Measurements from ENCODE around the gene FAM20B. TPM values are rescaled to one million over a fixed set of nuclear protein-coding genes. Genes with fewer than 3 reads are reported as not detected.

The FAM20B gene
- total and polyA plus RNA-seq, 4 donors = 3.1 to 39.8 (median 13.6) TPM

DNA sequence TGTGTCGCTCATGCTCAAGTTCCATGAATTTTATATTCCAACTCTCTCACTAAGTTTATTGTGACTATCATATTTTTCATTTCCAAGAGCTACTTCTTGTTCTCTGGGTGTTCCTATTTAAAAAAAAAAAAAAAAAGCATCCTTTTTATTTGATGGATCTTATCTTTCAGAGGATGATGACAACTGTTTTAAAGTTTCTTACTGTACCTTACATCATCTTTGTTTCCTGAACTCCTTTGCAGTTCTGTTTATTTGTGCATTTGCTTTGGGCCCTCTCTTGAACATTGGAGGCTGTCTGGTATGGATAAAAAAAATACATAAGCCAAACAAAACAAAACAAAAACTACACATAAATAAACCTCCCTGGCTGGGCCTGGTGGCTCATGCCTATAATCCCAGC lies 32.1 kb upstream of the FAM20B start:
- Histone ChIP-seq H3K4me1 (ENCODE audit: control insufficient read depth in 4 of 4, insufficient read depth in 4 of 4, low read length in 3 of 4) (no peaks in the 10 kb centered on the region), H3K9ac (ENCODE audit: low read depth in 1 of 2, low read length in 2 of 2) (no peak overlapping the region), H3K9me3 (ENCODE audit: control insufficient read depth in 4 of 4, low read length in 3 of 4) (no peaks in the 10 kb centered on the region), H3K27ac (ENCODE audit: low read depth in 1 of 2, low read length in 2 of 2) (no peak overlapping the region), H3K36me3 (ENCODE audit: control insufficient read depth in 4 of 4, insufficient read depth in 3 of 4, low read depth in 1 of 4, low read length in 3 of 4) (no peaks in the 10 kb centered on the region), H3K4me3 (ENCODE audit: low read depth in 1 of 3, low read length in 3 of 3) (no peak overlapping the region), H3K27me3 (ENCODE audit: control insufficient read depth in 4 of 4, insufficient read depth in 4 of 4, low read length in 3 of 4) (no peaks in the 10 kb centered on the region)
- TF ChIP-seq, protein P1, sequence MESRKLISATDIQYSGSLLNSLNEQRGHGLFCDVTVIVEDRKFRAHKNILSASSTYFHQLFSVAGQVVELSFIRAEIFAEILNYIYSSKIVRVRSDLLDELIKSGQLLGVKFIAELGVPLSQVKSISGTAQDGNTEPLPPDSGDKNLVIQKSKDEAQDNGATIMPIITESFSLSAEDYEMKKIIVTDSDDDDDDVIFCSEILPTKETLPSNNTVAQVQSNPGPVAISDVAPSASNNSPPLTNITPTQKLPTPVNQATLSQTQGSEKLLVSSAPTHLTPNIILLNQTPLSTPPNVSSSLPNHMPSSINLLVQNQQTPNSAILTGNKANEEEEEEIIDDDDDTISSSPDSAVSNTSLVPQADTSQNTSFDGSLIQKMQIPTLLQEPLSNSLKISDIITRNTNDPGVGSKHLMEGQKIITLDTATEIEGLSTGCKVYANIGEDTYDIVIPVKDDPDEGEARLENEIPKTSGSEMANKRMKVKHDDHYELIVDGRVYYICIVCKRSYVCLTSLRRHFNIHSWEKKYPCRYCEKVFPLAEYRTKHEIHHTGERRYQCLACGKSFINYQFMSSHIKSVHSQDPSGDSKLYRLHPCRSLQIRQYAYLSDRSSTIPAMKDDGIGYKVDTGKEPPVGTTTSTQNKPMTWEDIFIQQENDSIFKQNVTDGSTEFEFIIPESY (IDR thresholded peaks at IDR 0.05) = no peak
- no peak for TF ChIP-seq TAF1 (conservative IDR thresholded peaks at IDR 0.05)
- no peak for TF ChIP-seq JUND (IDR thresholded peaks at IDR 0.05)
- no peak for TF ChIP-seq YY1 (IDR thresholded peaks at IDR 0.05)
- TF ChIP-seq HNF4A (conservative IDR thresholded peaks at IDR 0.05) = no peak
- no peak for TF ChIP-seq SP1 (IDR thresholded peaks at IDR 0.05)
- no peak for TF ChIP-seq FOXA2 (IDR thresholded peaks at IDR 0.05)
- no peak for TF ChIP-seq EGR1 (IDR thresholded peaks at IDR 0.05; ENCODE audit: low read depth in 2 of 2)
- TF ChIP-seq, protein P2, sequence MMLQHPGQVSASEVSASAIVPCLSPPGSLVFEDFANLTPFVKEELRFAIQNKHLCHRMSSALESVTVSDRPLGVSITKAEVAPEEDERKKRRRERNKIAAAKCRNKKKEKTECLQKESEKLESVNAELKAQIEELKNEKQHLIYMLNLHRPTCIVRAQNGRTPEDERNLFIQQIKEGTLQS (IDR thresholded peaks at IDR 0.05) = no peak
- no peak for TF ChIP-seq RXRA (IDR thresholded peaks at IDR 0.05)
- no peak for TF ChIP-seq NR2F2 (IDR thresholded peaks at IDR 0.05)
- TF ChIP-seq, protein P3, sequence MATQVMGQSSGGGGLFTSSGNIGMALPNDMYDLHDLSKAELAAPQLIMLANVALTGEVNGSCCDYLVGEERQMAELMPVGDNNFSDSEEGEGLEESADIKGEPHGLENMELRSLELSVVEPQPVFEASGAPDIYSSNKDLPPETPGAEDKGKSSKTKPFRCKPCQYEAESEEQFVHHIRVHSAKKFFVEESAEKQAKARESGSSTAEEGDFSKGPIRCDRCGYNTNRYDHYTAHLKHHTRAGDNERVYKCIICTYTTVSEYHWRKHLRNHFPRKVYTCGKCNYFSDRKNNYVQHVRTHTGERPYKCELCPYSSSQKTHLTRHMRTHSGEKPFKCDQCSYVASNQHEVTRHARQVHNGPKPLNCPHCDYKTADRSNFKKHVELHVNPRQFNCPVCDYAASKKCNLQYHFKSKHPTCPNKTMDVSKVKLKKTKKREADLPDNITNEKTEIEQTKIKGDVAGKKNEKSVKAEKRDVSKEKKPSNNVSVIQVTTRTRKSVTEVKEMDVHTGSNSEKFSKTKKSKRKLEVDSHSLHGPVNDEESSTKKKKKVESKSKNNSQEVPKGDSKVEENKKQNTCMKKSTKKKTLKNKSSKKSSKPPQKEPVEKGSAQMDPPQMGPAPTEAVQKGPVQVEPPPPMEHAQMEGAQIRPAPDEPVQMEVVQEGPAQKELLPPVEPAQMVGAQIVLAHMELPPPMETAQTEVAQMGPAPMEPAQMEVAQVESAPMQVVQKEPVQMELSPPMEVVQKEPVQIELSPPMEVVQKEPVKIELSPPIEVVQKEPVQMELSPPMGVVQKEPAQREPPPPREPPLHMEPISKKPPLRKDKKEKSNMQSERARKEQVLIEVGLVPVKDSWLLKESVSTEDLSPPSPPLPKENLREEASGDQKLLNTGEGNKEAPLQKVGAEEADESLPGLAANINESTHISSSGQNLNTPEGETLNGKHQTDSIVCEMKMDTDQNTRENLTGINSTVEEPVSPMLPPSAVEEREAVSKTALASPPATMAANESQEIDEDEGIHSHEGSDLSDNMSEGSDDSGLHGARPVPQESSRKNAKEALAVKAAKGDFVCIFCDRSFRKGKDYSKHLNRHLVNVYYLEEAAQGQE (IDR thresholded peaks at IDR 0.05) = no peak
- TF ChIP-seq GABPA (IDR thresholded peaks at IDR 0.05 in 1 of 2, conservative IDR thresholded peaks at IDR 0.05 in 1 of 2) = no peak
- TF ChIP-seq RAD21 (IDR thresholded peaks at IDR 0.05) = no peak
- TF ChIP-seq FOXA1 (IDR thresholded peaks at IDR 0.05) = no peak
- TF ChIP-seq HNF4G (IDR thresholded peaks at IDR 0.05) = no peak
- TF ChIP-seq, protein P4, sequence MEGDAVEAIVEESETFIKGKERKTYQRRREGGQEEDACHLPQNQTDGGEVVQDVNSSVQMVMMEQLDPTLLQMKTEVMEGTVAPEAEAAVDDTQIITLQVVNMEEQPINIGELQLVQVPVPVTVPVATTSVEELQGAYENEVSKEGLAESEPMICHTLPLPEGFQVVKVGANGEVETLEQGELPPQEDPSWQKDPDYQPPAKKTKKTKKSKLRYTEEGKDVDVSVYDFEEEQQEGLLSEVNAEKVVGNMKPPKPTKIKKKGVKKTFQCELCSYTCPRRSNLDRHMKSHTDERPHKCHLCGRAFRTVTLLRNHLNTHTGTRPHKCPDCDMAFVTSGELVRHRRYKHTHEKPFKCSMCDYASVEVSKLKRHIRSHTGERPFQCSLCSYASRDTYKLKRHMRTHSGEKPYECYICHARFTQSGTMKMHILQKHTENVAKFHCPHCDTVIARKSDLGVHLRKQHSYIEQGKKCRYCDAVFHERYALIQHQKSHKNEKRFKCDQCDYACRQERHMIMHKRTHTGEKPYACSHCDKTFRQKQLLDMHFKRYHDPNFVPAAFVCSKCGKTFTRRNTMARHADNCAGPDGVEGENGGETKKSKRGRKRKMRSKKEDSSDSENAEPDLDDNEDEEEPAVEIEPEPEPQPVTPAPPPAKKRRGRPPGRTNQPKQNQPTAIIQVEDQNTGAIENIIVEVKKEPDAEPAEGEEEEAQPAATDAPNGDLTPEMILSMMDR (IDR thresholded peaks at IDR 0.05; ENCODE audit: low read depth, low read length, missing input control) = no peak
- DNase-seq (ENCODE audit: low spot score) = no peak
- 100% methylated on average over 1 of the region's 1 CpG for WGBS

DNA sequence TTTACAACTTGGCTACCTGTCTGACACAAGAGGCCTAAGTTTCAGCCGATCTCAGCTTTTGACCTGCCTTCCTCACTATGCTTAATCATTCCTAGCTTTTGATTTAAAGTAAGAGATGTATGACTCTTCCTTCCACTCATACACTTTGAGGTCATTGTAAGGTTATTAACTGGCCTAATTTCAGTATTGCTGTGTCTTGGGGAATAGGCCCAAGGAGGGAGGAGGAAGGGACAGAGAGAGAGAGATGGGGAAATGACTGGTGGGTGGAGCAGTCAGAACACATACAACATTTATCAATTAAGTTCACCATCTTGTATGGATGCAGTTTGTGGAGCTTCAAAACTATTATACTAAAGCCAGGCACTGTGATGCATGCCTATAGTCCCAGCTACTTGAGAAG lies 28.3 kb upstream of the FAM20B start:
- H3K27me3 ChIP-seq (ENCODE audit: control insufficient read depth in 4 of 4, insufficient read depth in 4 of 4, low read length in 3 of 4) = no peaks in the 10 kb centered on the region
- DNase-seq (ENCODE audit: low spot score) = no peak
- H3K36me3 ChIP-seq (ENCODE audit: control insufficient read depth in 4 of 4, insufficient read depth in 3 of 4, low read depth in 1 of 4, low read length in 3 of 4) = no peaks in the 10 kb centered on the region
- no peaks in the 10 kb centered on the region for H3K9me3 ChIP-seq (ENCODE audit: control insufficient read depth in 4 of 4, low read length in 3 of 4)
- no peak overlapping the region for H3K9ac ChIP-seq (ENCODE audit: low read depth in 1 of 2, low read length in 2 of 2)
- H3K27ac ChIP-seq (ENCODE audit: low read depth in 1 of 2, low read length in 2 of 2) = no peak overlapping the region
- H3K4me3 ChIP-seq (ENCODE audit: low read depth in 1 of 3, low read length in 3 of 3) = no peak overlapping the region
- peaks cover 0 to 2% (median under 1%) of the 10 kb centered on the region in 4 donors for H3K4me1 ChIP-seq (ENCODE audit: control insufficient read depth in 4 of 4, insufficient read depth in 4 of 4, low read length in 3 of 4)
- WGBS = 92% methylated on average over 1 of the region's 1 CpG
- TF ChIP-seq HNF4G (IDR thresholded peaks at IDR 0.05) (no peak), RXRA (IDR thresholded peaks at IDR 0.05) (no peak), FOXA2 (IDR thresholded peaks at IDR 0.05) (no peak)
- TF ChIP-seq, protein P3 (IDR thresholded peaks at IDR 0.05) = no peak
- TF ChIP-seq, protein P1 (IDR thresholded peaks at IDR 0.05) = no peak
- TF ChIP-seq, protein P4 (IDR thresholded peaks at IDR 0.05; ENCODE audit: low read depth, low read length, missing input control) = no peak

All from liver (tissue), 9 donors.